Measurements from ENCODE around the gene SLC9A7.
A peak's percentile ranks its signal among the peaks of the same experiment; 100 is the strongest.
"Not testable (repeated sequence)": the region's sequence is repeated elsewhere in the genome, so short reads cannot be mapped to it uniquely, and the experiment has no call there.

The SLC9A7 gene

GRCh38 chrX:46758956-46759644 is at the start of gene SLC9A7:
Gene SLC9A7, minus strand, starts transcription at chrX:46759118. Its CDS starts 89 bp downstream, at chrX:46759029.
- DNase-seq: no peak

GRCh38 chrX:46805270-46805669 is 46.4 kb upstream of the SLC9A7 start:
- no peak for DNase-seq

- no peak for DNase-seq
These were observed 44.2 kb upstream of the SLC9A7 start for GRCh38 chrX:46803140-46803539.

GRCh38 chrX:46796574-46797191 is 37.8 kb upstream of the SLC9A7 start:
- DNase-seq: no peak

GRCh38 chrX:46793386-46794143 is 34.6 kb upstream of the SLC9A7 start:
- no peak for DNase-seq

GRCh38 chrX:46792810-46793188 is 33.9 kb upstream of the SLC9A7 start:
- no peak for DNase-seq

GRCh38 chrX:46791927-46792809 is 33.2 kb upstream of the SLC9A7 start:
- peak; percentile 6 for DNase-seq

- no peak for DNase-seq
These were observed 30.0 kb upstream of the SLC9A7 start for GRCh38 chrX:46788902-46789301.

GRCh38 chrX:46784437-46784836 is 25.5 kb upstream of the SLC9A7 start:
- DNase-seq: not testable (repeated sequence)

- DNase-seq: no peak
These were observed 23.1 kb upstream of the SLC9A7 start for GRCh38 chrX:46782034-46782433.

GRCh38 chrX:46777971-46778810 is 19.3 kb upstream of the SLC9A7 start:
- no peak for DNase-seq

GRCh38 chrX:46770817-46771163 is 11.9 kb upstream of the SLC9A7 start:
- no peak for DNase-seq

GRCh38 chrX:46770000-46770816 is 11.3 kb upstream of the SLC9A7 start:
- DNase-seq: no peak

- DNase-seq: no peak
These were observed 4.0 kb upstream of the SLC9A7 start for GRCh38 chrX:46762963-46763362.

GRCh38 chrX:46759645-46759974 is 692 bp upstream of the SLC9A7 start:
- no peak for DNase-seq

GRCh38 chrX:46758163-46758955 is 559 bp downstream of the SLC9A7 start:
- DNase-seq: no peak

GRCh38 chrX:46757593-46757992 is 1.3 kb downstream of the SLC9A7 start:
- DNase-seq: no peak

GRCh38 chrX:46757052-46757451 is 1.9 kb downstream of the SLC9A7 start:
- DNase-seq: no peak

GRCh38 chrX:46755671-46756070 is 3.2 kb downstream of the SLC9A7 start:
- no peak for DNase-seq

- no peak for DNase-seq
These were observed 4.3 kb downstream of the SLC9A7 start for GRCh38 chrX:46754586-46755061.
